DLD1 (cell line): ENCODE measurements around the gene RAP1GAP.
"Not testable (repeated sequence)": the region's sequence is repeated elsewhere in the genome, so short reads cannot be mapped to it uniquely, and the experiment has no call there.

Source experiments
- in situ Hi-C: cut with HindIII; loops from 2 replicates; pipeline ENCODE4 v1.10.0; 2017; ENCODE audit warnings: low sequenced_read_pairs

Gene RAP1GAP

GRCh38 chr1:21680381-21680780 lies 11.2 kb upstream of the RAP1GAP start:
- in situ Hi-C loops: no loop called here

- in situ Hi-C loops: no loop called here
Measured at GRCh38 chr1:21677168-21677567, 8.0 kb upstream of the RAP1GAP start.

GRCh38 chr1:21674957-21675356 lies 5.8 kb upstream of the RAP1GAP start:
- in situ Hi-C loops: no loop called here

GRCh38 chr1:21673853-21674252 lies 4.7 kb upstream of the RAP1GAP start:
- in situ Hi-C loops: not testable (repeated sequence)

- in situ Hi-C loops: no loop called here
Measured at GRCh38 chr1:21673277-21673780, 4.2 kb upstream of the RAP1GAP start.

- in situ Hi-C loops: no loop called here
Measured at GRCh38 chr1:21672478-21673276, 3.5 kb upstream of the RAP1GAP start.

GRCh38 chr1:21671915-21672314 lies 2.8 kb upstream of the RAP1GAP start:
- in situ Hi-C loops: no loop called here

- in situ Hi-C loops: no loop called here
Measured at GRCh38 chr1:21670956-21671902, 2.1 kb upstream of the RAP1GAP start.

- in situ Hi-C loops: no loop called here
Measured at GRCh38 chr1:21670059-21670881, 1.1 kb upstream of the RAP1GAP start.

GRCh38 chr1:21668951-21669257 lies 253 bp downstream of the RAP1GAP start:
- in situ Hi-C loops: no loop called here

GRCh38 chr1:21668232-21668950 lies 766 bp downstream of the RAP1GAP start:
- in situ Hi-C loops: no loop called here

GRCh38 chr1:21667348-21668231 lies 1.6 kb downstream of the RAP1GAP start:
- in situ Hi-C loops: no loop called here

GRCh38 chr1:21666576-21667320 lies 2.4 kb downstream of the RAP1GAP start:
- in situ Hi-C loops: no loop called here

GRCh38 chr1:21665711-21666575 lies 3.2 kb downstream of the RAP1GAP start:
- in situ Hi-C loops: no loop called here

- in situ Hi-C loops: no loop called here
Measured at GRCh38 chr1:21664806-21665588, 4.2 kb downstream of the RAP1GAP start.

GRCh38 chr1:21663951-21664805 lies 5.0 kb downstream of the RAP1GAP start:
- in situ Hi-C loops: no loop called here
